Neural cell (in vitro differentiated cells): ENCODE results near the gene KCTD13. TPM values are rescaled to one million over a fixed set of nuclear protein-coding genes. Genes with fewer than 3 reads are reported as not detected.

Experiments used
- H2AFZ ChIP-seq: fragments of 200-600, 300-800 bp; sonication (generic), shearing (Covaris generic); 2 replicates; pipeline ENCODE4 v1.6.0; 2014; ENCODE audit warnings: low read depth, mild to moderate bottlenecking, antibody characterized with exemption, low read length, moderate library complexity
- H3F3A ChIP-seq: fragments of 200-600 bp; shearing (Covaris generic); 2 replicates; pipeline ENCODE4 v1.6.1; 2016; ENCODE audit warnings: mild to moderate bottlenecking, moderate library complexity, mixed read lengths, antibody characterized with exemption, low read length; ENCODE audit not compliant: insufficient read depth, poor library complexity, severe bottlenecking
- H3K27ac ChIP-seq: fragments of 200-600, 300-800 bp; sonication (generic), shearing (Covaris generic); 2 replicates; pipeline ENCODE4 v1.5.1; 2014; ENCODE audit warnings: mild to moderate bottlenecking, low read length, moderate library complexity
- H3K27me3 ChIP-seq: fragments of 300-800, 200-600 bp; sonication (generic), shearing (Covaris generic); 2 replicates; pipeline ENCODE4 v1.6.0; 2014; ENCODE audit warnings: mild to moderate bottlenecking, low read depth, low read length, moderate library complexity; ENCODE audit not compliant: insufficient read depth
- H3K36me3 ChIP-seq: fragments of 300-800, 200-600 bp; sonication (generic), shearing (Covaris generic); 2 replicates; pipeline ENCODE4 v1.5.1; 2014; ENCODE audit warnings: mild to moderate bottlenecking, antibody characterized with exemption, low read length, moderate library complexity; ENCODE audit not compliant: insufficient read depth
- H3K4me2 ChIP-seq: fragments of 300-800, 200-600 bp; sonication (generic), shearing (Covaris generic); 2 replicates; pipeline ENCODE4 v1.6.0; 2014; ENCODE audit warnings: mild to moderate bottlenecking, low read length
- H3K4me3 ChIP-seq: fragments of 300-800, 200-600 bp; sonication (generic), shearing (Covaris generic); 2 replicates; pipeline ENCODE4 v1.5.1; 2014; ENCODE audit warnings: mild to moderate bottlenecking, low read length, moderate library complexity
- H3K79me2 ChIP-seq: fragments of 200-600 bp; shearing (Covaris generic); replicated peaks from 2 replicates; pipeline ENCODE4 v1.6.0; 2014; ENCODE audit warnings: mild to moderate bottlenecking, low read length, moderate library complexity; ENCODE audit not compliant: insufficient read depth
- H3K9ac ChIP-seq: fragments of 300-800, 200-600 bp; sonication (generic), shearing (Covaris generic); 2 replicates; pipeline ENCODE4 v1.6.1; 2016; ENCODE audit warnings: mild to moderate bottlenecking, low read length, mixed read lengths
- H3K9me2 ChIP-seq: fragments of 200-600 bp; shearing (Covaris generic); 2 replicates; pipeline ENCODE4 v1.6.1; 2016; ENCODE audit warnings: mild to moderate bottlenecking, low read length, mixed read lengths; ENCODE audit not compliant: insufficient read depth
- H3K9me3 ChIP-seq: fragments of 200-600, 300-800 bp; sonication (generic), shearing (Covaris generic); 2 replicates; pipeline ENCODE4 v1.6.1; 2016; ENCODE audit warnings: mild to moderate bottlenecking, mixed run types, low read length, moderate library complexity, mixed read lengths
- H4K20me1 ChIP-seq: fragments of 200-600 bp; shearing (Covaris generic); 2 replicates; pipeline ENCODE4 v1.6.1; 2016; ENCODE audit warnings: mild to moderate bottlenecking, mixed run types; ENCODE audit not compliant: insufficient read depth
- CTCF ChIP-seq: fragments of 450-650 bp; IDR thresholded peaks from 2 replicates; pipeline ENCODE4 v1.5.1; 2014; ENCODE audit warnings: antibody characterized with exemption, mild to moderate bottlenecking, moderate library complexity; ENCODE audit not compliant: poor library complexity, severe bottlenecking
- EP300 ChIP-seq: fragments of 450-650 bp; conservative IDR thresholded peaks from 2 replicates; pipeline ENCODE4 v1.6.1; 2014; ENCODE audit warnings: antibody characterized with exemption, mild to moderate bottlenecking, moderate library complexity; ENCODE audit not compliant: poor library complexity, severe bottlenecking
- EZH2 ChIP-seq: fragments of 200-600, 300-800 bp; shearing (Covaris generic), sonication (generic); IDR thresholded peaks from 2 replicates; pipeline ENCODE4 v1.6.1; 2014; ENCODE audit warnings: antibody characterized with exemption, low read length, borderline replicate concordance, mild to moderate bottlenecking; ENCODE audit not compliant: insufficient read depth, poor library complexity, severe bottlenecking
- MXI1 ChIP-seq: fragments of 450-650 bp; conservative IDR thresholded peaks from 2 replicates; pipeline ENCODE4 v1.6.1; 2014; ENCODE audit warnings: antibody characterized with exemption, mild to moderate bottlenecking; ENCODE audit not compliant: poor library complexity, severe bottlenecking
- POLR2AphosphoS5 ChIP-seq: IDR thresholded peaks from 2 replicates; pipeline ENCODE4 v1.6.1; 2012
- RAD21 ChIP-seq: fragments of 450-650 bp; conservative IDR thresholded peaks from 2 replicates; pipeline ENCODE4 v1.6.1; 2014; ENCODE audit warnings: antibody characterized with exemption, mild to moderate bottlenecking, moderate library complexity
- REST ChIP-seq: IDR thresholded peaks from 2 replicates; pipeline ENCODE4 v1.6.1; 2012; ENCODE audit warnings: borderline replicate concordance
- polyA plus RNA-seq: library from polyadenylated mRNA; depleted of rRNA; stranded (reverse); fragments of >200 nt; gene quantifications from 2 replicates; pipeline ENCODE4 v1.2.3, GENCODE V29; 2014

Gene KCTD13
- polyA plus RNA-seq, 1 donor from 2014 or later, result 55.0 TPM

GRCh38 chr16:29916979-29917378 is 9.0 kb downstream of the KCTD13 start:
- H3F3A ChIP-seq, result no peaks in the 10 kb centered on the region
- no peaks in the 10 kb centered on the region for H3K9me3 ChIP-seq
- H3K4me3 ChIP-seq, result no peak overlapping the region
- no peaks in the 10 kb centered on the region for H3K27me3 ChIP-seq
- no peaks in the 10 kb centered on the region for H3K9me2 ChIP-seq
- TF ChIP-seq EP300, result no peak
- TF ChIP-seq MXI1, result no peak
- H2AFZ ChIP-seq, result no peak overlapping the region
- H3K9ac ChIP-seq, result no peak overlapping the region
- no peak overlapping the region for H3K27ac ChIP-seq
- no peaks in the 10 kb centered on the region for H4K20me1 ChIP-seq
- no peak overlapping the region for H3K4me2 ChIP-seq
- H3K79me2 ChIP-seq, result no peaks in the 10 kb centered on the region
- no peaks in the 10 kb centered on the region for H3K36me3 ChIP-seq

GRCh38 chr16:29915590-29916247 is 10.3 kb downstream of the KCTD13 start:
- Histone ChIP-seq H3K9me2 (no peaks in the 10 kb centered on the region), H3K79me2 (no peaks in the 10 kb centered on the region), H3K9me3 (no peaks in the 10 kb centered on the region), H3K4me3 (no peak overlapping the region), H3K9ac (no peak overlapping the region), H4K20me1 (no peaks in the 10 kb centered on the region), H3K36me3 (no peaks in the 10 kb centered on the region), H3K27me3 (no peaks in the 10 kb centered on the region), H3K27ac (no peak overlapping the region), H3F3A (no peaks in the 10 kb centered on the region), H2AFZ (no peak overlapping the region), H3K4me2 (no peak overlapping the region)
- no peak for TF ChIP-seq RAD21
- no peak for TF ChIP-seq EZH2
- no peak for TF ChIP-seq MXI1
- TF ChIP-seq POLR2AphosphoS5, result no peak
- no peak for TF ChIP-seq CTCF

GRCh38 chr16:29913514-29913913 is 12.5 kb downstream of the KCTD13 start:
- Histone ChIP-seq H3K27ac (no peak overlapping the region), H3K4me3 (no peak overlapping the region), H3K9ac (no peak overlapping the region), H3F3A (no peaks in the 10 kb centered on the region), H3K9me3 (no peaks in the 10 kb centered on the region), H3K9me2 (no peaks in the 10 kb centered on the region), H2AFZ (no peak overlapping the region), H4K20me1 (no peaks in the 10 kb centered on the region), H3K27me3 (no peaks in the 10 kb centered on the region), H3K79me2 (no peaks in the 10 kb centered on the region), H3K4me2 (no peak overlapping the region), H3K36me3 (no peaks in the 10 kb centered on the region)
- no peak for TF ChIP-seq CTCF
- TF ChIP-seq REST, result no peak
- TF ChIP-seq RAD21, result no peak
